AG04450 (cell line): ENCODE results near the gene PATE1. TPM values are rescaled to one million over a fixed set of nuclear protein-coding genes. Genes with fewer than 3 reads are reported as not detected.

Experiments
- CTCF ChIA-PET: fragments of 300-600, 350-600 bp; formaldehyde crosslinking; extraction: SDS; loops from one replicate; lab custom pipeline; 2022; ENCODE audit warnings: antibody characterized with exemption, inconsistent platforms; lab: Charles Lee
- POLR2A ChIA-PET: fragments of 350-600 bp; formaldehyde crosslinking; extraction: SDS; loops from one replicate; lab custom pipeline; 2021; ENCODE audit warnings: antibody characterized with exemption, inconsistent platforms; lab: Yijun Ruan, JAX
- DNase-seq: peaks from one replicate; pipeline ENCODE4 v3.0.0-alpha.2; 2011; ENCODE audit warnings: low read depth, low spot score
- H3K27ac ChIP-seq: one replicate; pipeline ENCODE4 v1.5.1; 2012; ENCODE audit warnings: low read depth, low read length, control low read depth
- H3K27me3 ChIP-seq: one replicate; pipeline ENCODE4 v1.6.0; 2012; ENCODE audit warnings: low read length; ENCODE audit not compliant: control insufficient read depth, insufficient read depth
- H3K4me3 ChIP-seq: 2 replicates; pipeline ENCODE4 v1.5.1; 2011; ENCODE audit warnings: mild to moderate bottlenecking, low read depth, low read length, control low read depth
- H3K9me3 ChIP-seq: 2 replicates; pipeline ENCODE4 v1.5.1; 2012; ENCODE audit warnings: low read length; ENCODE audit not compliant: control insufficient read depth, insufficient read depth
- polyA plus RNA-seq: library from polyadenylated mRNA; depleted of rRNA; stranded (reverse); fragments of >200 nt; gene quantifications from 2 replicates; pipeline ENCODE4 v1.2.3, GENCODE V29; 2011
- TF ChIP-seq, protein P1 (sequence below): IDR thresholded peaks from 2 replicates; pipeline ENCODE4 v1.5.1; 2011; ENCODE audit warnings: low read depth, low read length, control low read depth, inconsistent platforms

PATE1 gene
- polyA plus RNA-seq, 1 experiment, result not detected

DNA sequence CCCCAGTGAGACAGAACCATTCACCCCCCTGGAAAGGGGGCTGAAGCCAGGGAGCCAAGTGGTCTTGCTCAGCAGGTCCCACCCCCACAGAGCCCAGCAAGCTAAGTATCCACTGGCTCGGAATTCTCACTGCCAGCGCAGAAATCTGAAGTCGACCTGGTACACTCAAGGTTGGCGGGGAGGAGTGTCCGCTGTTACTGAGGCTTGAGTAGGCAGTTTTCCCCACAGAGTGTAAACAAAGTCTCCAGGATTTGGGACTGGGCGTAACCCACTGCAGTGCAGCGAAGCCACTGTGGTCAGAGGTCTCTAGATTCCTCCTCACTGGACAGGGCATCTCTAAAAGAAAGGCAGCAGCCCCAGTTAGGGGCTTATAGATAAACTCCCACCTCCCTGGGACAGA lies 10.0 kb downstream of the PATE1 start:
- Histone ChIP-seq H3K27me3 (no peaks in the 10 kb centered on the region), H3K9me3 (no peaks in the 10 kb centered on the region), H3K27ac (no peak overlapping the region), H3K4me3 (no peak overlapping the region)
- no peak for DNase-seq
- CTCF ChIA-PET, result no interaction called here
- TF ChIP-seq, protein P1, sequence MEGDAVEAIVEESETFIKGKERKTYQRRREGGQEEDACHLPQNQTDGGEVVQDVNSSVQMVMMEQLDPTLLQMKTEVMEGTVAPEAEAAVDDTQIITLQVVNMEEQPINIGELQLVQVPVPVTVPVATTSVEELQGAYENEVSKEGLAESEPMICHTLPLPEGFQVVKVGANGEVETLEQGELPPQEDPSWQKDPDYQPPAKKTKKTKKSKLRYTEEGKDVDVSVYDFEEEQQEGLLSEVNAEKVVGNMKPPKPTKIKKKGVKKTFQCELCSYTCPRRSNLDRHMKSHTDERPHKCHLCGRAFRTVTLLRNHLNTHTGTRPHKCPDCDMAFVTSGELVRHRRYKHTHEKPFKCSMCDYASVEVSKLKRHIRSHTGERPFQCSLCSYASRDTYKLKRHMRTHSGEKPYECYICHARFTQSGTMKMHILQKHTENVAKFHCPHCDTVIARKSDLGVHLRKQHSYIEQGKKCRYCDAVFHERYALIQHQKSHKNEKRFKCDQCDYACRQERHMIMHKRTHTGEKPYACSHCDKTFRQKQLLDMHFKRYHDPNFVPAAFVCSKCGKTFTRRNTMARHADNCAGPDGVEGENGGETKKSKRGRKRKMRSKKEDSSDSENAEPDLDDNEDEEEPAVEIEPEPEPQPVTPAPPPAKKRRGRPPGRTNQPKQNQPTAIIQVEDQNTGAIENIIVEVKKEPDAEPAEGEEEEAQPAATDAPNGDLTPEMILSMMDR, result no peak
- POLR2A ChIA-PET, result no interaction called here

DNA sequence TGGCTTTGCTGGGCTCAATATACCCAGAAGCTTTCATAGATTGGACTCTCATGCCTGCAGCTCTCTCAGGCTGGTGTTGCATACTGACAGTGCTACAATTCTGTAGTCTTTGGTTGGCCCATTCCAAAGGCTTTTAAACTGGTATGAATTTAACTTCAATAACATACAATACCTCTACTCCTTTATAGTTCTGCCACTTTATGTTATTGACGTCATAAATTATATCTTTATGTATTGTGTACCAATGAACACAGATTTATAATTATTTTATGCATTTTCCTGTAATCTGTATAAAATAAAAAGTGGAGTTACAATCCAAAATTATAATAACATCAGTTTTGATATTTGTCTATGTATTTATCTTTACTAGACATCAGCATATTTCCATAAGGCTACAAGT lies 16.4 kb downstream of the PATE1 start:
- no peaks in the 10 kb centered on the region for H3K9me3 ChIP-seq
- no peaks in the 10 kb centered on the region for H3K27me3 ChIP-seq
- H3K27ac ChIP-seq, result no peak overlapping the region
- TF ChIP-seq, protein P1, result no peak
- POLR2A ChIA-PET, result no interaction called here
- DNase-seq, result no peak
- CTCF ChIA-PET, result no interaction called here
- no peak overlapping the region for H3K4me3 ChIP-seq

DNA sequence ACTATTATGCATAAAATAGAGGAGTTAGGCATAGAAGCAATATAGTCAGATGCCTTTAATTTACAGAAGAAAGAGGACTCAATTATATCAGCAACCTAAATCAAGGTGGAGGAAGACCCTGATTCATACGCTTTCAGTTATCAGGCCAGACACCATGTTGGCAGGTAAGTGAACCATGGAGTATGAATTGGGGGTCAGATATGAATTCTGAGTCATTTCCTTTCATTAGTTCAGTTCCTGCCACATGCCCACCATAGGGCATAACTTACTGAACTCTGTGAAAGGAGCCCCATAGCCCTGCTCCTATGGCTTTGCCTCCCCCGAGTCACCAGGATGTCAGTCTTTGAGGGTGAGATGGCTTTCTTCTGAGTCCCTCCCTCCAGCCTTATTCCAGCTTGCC lies 17.4 kb downstream of the PATE1 start:
- Histone ChIP-seq H3K27me3 (no peaks in the 10 kb centered on the region), H3K4me3 (no peak overlapping the region), H3K27ac (no peak overlapping the region), H3K9me3 (no peaks in the 10 kb centered on the region)
- TF ChIP-seq, protein P1, result no peak
- no peak for DNase-seq
- ChIA-PET CTCF (no interaction called here), POLR2A (no interaction called here)

DNA sequence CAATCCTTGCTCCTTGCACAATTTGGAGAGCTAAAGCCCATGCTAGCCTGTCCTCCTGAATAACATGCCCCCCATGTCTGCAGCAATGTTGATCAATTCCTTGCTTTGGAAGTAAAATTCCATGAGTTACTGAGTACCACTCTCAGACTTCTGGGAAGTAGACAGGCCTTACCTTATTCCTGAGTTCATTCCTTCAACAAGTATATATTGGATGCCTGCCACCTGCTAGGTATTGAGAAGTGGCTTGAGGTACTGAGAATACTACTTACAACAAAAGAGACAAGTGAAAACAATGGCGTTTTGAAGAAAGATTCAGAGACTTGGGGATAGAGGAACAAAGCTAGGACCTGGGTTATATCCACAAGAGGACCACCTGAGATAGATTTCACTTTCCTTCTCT lies 20.2 kb downstream of the PATE1 start:
- POLR2A ChIA-PET, result no interaction called here
- H3K4me3 ChIP-seq, result no peak overlapping the region
- H3K9me3 ChIP-seq, result no peaks in the 10 kb centered on the region
- H3K27ac ChIP-seq, result no peak overlapping the region
- CTCF ChIA-PET, result interaction anchor here (1.4 kb wide), 1 partner anchor 16 kb away, joined by 3 read pairs; no protein-coding TSS in a partner anchor
- TF ChIP-seq, protein P1, result no peak
- H3K27me3 ChIP-seq, result no peaks in the 10 kb centered on the region
- no peak for DNase-seq

DNA sequence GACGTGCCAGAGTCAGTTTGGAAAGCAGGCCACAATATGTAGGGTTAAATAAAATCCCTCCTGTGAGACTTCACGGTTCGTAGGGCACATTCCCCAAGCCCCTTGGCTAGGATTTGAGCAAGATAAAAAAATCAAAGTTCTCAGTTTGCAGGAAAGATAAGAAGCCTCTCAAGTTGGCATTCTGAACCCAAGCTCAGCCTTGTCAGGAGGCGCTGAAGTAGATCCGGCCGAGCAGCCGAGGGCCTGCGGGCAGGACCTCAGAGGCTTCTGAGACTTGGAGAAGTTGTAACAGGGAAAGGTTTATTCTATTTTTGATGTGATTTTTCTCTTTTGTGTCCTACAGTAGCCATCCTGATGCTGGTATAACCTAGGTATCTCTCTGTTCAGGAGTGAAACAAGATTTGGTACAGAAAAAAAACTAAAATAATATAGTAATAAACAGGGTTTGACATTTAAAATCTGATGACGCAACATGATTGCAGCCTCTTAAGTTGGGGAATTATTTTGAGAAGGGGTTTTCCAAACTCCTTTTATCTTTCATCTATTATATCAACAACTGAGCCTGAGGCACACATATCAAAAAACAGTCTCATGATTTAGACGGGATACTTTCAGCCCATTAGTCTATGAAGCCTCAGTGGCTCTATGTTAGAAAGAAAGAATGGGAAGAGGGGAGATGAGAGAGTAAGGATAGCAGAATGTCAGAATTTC lies 22.4 kb downstream of the PATE1 start:
- no peaks in the 10 kb centered on the region for H3K27me3 ChIP-seq
- H3K9me3 ChIP-seq, result no peaks in the 10 kb centered on the region
- CTCF ChIA-PET, result no interaction called here
- no peak overlapping the region for H3K27ac ChIP-seq
- POLR2A ChIA-PET, result no interaction called here
- TF ChIP-seq, protein P1, result no peak
- H3K4me3 ChIP-seq, result no peak overlapping the region
- no peak for DNase-seq
